ENCODE results near the gene PIGU.
"Not testable (repeated sequence)": the region's sequence is repeated elsewhere in the genome, so short reads cannot be mapped to it uniquely, and the experiment has no call there.

The PIGU gene

DNA sequence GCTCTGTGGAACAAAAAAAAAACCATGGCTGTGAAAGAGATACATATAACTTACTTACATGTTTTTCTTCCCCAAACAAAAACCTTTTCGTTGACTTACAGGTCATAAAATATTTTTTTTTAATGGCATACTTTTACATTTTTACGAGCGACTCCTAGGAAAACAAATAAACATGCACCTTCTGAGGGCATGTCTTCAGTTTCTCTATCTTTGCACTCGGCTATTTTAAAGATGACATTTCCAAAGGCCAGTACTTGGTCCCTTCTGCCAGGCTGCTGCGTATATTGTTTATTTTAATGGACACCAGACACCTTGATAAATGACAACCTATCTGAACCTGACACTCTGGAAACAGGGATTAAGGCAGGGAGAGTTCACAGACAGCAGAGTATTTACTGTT is 49.4 kb downstream of the PIGU start:
- Histone ChIP-seq H3K36me3 (ENCODE audit: control insufficient read depth in 1 of 2, insufficient read depth in 2 of 2, low read length in 2 of 2) (peaks cover 0 to 4% of the 10 kb centered on the region in 2 donors), H3K4me3 (ENCODE audit: low read depth in 1 of 2, low read length in 2 of 2) (no peak overlapping the region), H3K27ac (ENCODE audit: low read depth, low read length) (no peak overlapping the region), H3K27me3 (ENCODE audit: control insufficient read depth in 1 of 2, insufficient read depth in 2 of 2, low read length in 2 of 2) (no peaks in the 10 kb centered on the region), H3K9me3 (ENCODE audit: control insufficient read depth in 1 of 2, low read length in 2 of 2) (no peaks in the 10 kb centered on the region), H3K9ac (ENCODE audit: low read depth in 1 of 2, low read length in 2 of 2) (no peak overlapping the region), H3K4me1 (ENCODE audit: control insufficient read depth in 1 of 2, insufficient read depth in 2 of 2, low read length in 2 of 2) (peaks cover under 1 to 8% of the 10 kb centered on the region in 2 donors)

DNA sequence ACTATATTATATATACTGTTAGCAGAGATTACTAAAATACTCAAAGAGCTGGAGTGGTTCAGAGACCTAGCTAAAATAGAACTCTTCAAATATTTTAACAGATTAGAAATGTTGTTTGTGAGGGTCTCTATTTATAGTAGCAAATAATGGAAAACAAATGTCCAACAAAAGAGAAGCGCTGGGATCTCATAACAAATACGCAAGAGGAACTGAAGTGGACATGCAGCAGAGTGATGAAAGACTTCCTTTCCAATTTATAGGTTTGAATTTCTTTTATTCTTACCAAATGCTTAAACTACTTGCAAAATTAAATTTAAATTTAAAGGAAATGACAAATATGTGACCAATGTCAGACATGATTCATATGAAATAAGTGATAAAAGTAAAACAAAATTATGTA is 49.9 kb downstream of the PIGU start:
- peaks cover 0 to 4% of the 10 kb centered on the region in 2 donors for H3K36me3 ChIP-seq (ENCODE audit: control insufficient read depth in 1 of 2, insufficient read depth in 2 of 2, low read length in 2 of 2)
- H3K9me3 ChIP-seq (ENCODE audit: control insufficient read depth in 1 of 2, low read length in 2 of 2) = no peaks in the 10 kb centered on the region
- H3K4me3 ChIP-seq (ENCODE audit: low read depth in 1 of 2, low read length in 2 of 2) = no peak overlapping the region
- H3K4me1 ChIP-seq (ENCODE audit: control insufficient read depth in 1 of 2, insufficient read depth in 2 of 2, low read length in 2 of 2) = peaks cover 1 to 8% of the 10 kb centered on the region in 2 donors
- H3K27ac ChIP-seq (ENCODE audit: low read depth, low read length) = no peak overlapping the region
- no peak overlapping the region for H3K9ac ChIP-seq (ENCODE audit: low read depth in 1 of 2, low read length in 2 of 2)
- no peaks in the 10 kb centered on the region for H3K27me3 ChIP-seq (ENCODE audit: control insufficient read depth in 1 of 2, insufficient read depth in 2 of 2, low read length in 2 of 2)

DNA sequence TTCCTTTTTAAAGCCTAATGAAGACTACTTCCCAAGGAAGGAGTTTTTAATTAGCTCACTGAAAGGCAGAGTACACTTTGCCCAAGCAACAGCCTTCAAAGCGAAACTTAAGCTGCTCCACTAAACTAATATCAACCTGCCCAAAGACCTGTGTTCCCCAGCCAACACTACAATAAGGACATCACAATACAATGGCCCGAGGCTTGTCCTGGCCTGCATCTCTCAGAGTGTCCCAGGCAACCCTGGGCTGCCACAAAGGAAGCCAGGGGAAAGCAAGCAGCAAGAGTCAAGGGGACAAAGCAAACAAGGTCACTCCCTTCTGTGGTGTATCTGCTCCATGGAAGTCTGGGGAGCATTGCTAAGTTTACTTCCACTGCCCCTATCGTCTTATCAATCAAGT is 52.3 kb downstream of the PIGU start:
- H3K36me3 ChIP-seq (ENCODE audit: control insufficient read depth in 1 of 2, insufficient read depth in 2 of 2, low read length in 2 of 2) = peaks cover 0 to 8% of the 10 kb centered on the region in 2 donors
- H3K9me3 ChIP-seq (ENCODE audit: control insufficient read depth in 1 of 2, low read length in 2 of 2) = no peaks in the 10 kb centered on the region
- no peak overlapping the region for H3K9ac ChIP-seq (ENCODE audit: low read depth in 1 of 2, low read length in 2 of 2)
- no peaks in the 10 kb centered on the region for H3K27me3 ChIP-seq (ENCODE audit: control insufficient read depth in 1 of 2, insufficient read depth in 2 of 2, low read length in 2 of 2)
- H3K4me1 ChIP-seq (ENCODE audit: control insufficient read depth in 1 of 2, insufficient read depth in 2 of 2, low read length in 2 of 2) = peaks cover 4 to 8% of the 10 kb centered on the region in 2 donors
- H3K27ac ChIP-seq (ENCODE audit: low read depth, low read length) = no peak overlapping the region
- H3K4me3 ChIP-seq (ENCODE audit: low read depth in 1 of 2, low read length in 2 of 2) = no peak overlapping the region

DNA sequence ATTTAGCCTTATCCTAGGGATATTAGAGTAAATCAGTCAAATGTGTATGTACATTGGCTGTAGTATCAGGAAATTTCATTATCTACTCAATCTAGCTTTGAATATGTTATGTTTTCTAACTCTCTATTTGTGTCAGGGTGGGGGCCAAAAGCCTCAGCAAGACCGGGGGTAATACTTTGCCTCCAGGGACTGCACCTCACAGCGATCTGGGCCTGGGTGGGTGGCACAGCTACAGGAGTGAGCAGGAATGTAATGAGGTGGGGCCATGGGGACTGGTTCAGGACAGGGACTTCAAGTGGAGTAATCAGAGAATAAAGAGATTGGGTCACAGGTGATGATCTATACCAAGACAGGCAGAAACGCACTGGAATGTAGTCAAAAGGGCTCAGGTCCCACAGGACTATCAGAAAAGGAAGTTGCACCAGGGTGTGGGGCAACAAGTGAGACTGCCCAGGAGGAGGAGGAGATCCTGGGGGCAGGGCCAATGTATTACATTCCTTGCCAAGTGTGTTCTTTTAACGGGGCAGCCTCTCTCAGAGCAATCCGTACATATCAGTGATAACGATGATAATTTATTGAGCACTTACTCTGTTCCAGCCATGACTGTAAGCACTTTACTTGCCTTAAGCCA is 54.0 kb downstream of the PIGU start:
- Histone ChIP-seq H3K36me3 (ENCODE audit: control insufficient read depth in 1 of 2, insufficient read depth in 2 of 2, low read length in 2 of 2) (peaks cover 0 to 3% of the 10 kb centered on the region in 2 donors), H3K27ac (ENCODE audit: low read depth, low read length) (no peak overlapping the region), H3K9ac (ENCODE audit: low read depth in 1 of 2, low read length in 2 of 2) (no peak overlapping the region), H3K9me3 (ENCODE audit: control insufficient read depth in 1 of 2, low read length in 2 of 2) (no peaks in the 10 kb centered on the region), H3K4me1 (ENCODE audit: control insufficient read depth in 1 of 2, insufficient read depth in 2 of 2, low read length in 2 of 2) (peaks cover 4 to 8% of the 10 kb centered on the region in 2 donors), H3K27me3 (ENCODE audit: control insufficient read depth in 1 of 2, insufficient read depth in 2 of 2, low read length in 2 of 2) (no peaks in the 10 kb centered on the region), H3K4me3 (ENCODE audit: low read depth in 1 of 2, low read length in 2 of 2) (no peak overlapping the region)

DNA sequence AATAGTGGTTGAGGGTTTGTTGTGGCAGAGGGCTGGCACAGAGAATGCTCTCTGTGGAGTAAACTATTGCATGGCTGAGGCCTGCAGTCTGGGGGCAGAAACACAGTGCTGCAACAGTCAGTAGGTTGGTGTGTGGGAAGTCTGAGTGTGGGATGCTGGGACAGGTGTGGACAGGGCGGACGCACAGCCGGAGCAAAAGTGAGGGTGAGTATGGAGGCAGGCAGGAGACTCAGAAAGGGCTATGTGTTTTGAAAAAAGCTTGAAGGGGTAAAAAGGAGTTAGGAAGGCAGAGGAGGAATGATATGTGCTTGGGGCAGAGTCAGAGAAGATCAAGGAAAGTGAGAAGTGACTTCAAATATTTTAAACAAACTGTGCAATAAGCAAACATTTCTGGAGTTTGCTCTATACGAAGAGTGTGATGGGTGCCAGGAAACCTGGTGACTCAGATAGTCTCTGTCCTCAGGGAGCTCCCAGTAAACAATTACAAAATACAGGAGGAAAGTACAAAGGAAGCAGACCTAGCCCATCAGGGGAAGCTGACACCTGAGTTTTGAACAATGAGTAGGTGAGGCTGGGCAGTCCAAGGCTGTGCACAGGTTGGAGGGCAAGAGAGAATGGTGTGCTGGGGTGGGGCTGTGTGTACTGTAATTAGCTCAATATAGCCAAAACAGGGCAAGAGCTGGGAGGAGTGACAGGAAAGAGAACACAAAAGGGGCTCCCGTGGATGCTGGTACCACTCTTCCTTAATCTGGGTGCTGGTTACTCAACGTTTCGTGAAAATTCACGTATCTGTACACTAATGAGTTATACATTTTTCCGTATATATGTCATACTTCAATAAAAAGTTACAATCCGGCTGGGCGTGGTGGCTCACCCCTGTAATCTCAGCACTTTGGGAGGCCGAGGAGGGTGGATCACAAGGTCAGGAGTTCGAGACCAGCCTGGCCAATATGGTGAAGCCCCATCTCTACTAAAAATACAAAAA is 55.2 kb downstream of the PIGU start:
- H3K9me3 ChIP-seq (ENCODE audit: control insufficient read depth in 1 of 2, low read length in 2 of 2) = no peaks in the 10 kb centered on the region
- H3K27me3 ChIP-seq (ENCODE audit: control insufficient read depth in 1 of 2, insufficient read depth in 2 of 2, low read length in 2 of 2) = no peaks in the 10 kb centered on the region
- H3K36me3 ChIP-seq (ENCODE audit: control insufficient read depth in 1 of 2, insufficient read depth in 2 of 2, low read length in 2 of 2) = peaks cover 0 to 3% of the 10 kb centered on the region in 2 donors
- no peak overlapping the region for H3K27ac ChIP-seq (ENCODE audit: low read depth, low read length)
- peaks cover 4 to 8% of the 10 kb centered on the region in 2 donors for H3K4me1 ChIP-seq (ENCODE audit: control insufficient read depth in 1 of 2, insufficient read depth in 2 of 2, low read length in 2 of 2)
- H3K9ac ChIP-seq (ENCODE audit: low read depth in 1 of 2, low read length in 2 of 2) = no peak overlapping the region
- H3K4me3 ChIP-seq (ENCODE audit: low read depth in 1 of 2, low read length in 2 of 2) = no peak overlapping the region

DNA sequence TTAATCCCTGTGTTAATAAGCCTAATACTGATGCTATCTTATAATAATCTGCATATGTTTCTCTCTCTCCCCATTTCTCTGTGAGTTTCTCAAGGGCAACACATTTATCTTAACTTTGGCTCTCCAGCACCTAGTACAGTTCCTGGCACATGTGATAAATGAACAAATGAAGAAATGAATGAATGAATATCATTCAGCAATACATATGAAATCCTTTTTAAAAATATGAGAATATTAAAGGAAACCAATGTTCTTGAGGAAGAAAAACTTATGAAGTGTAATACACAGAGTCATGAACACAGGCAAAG is 55.9 kb downstream of the PIGU start:
- Histone ChIP-seq H3K27ac (ENCODE audit: low read depth, low read length) (no peak overlapping the region), H3K36me3 (ENCODE audit: control insufficient read depth in 1 of 2, insufficient read depth in 2 of 2, low read length in 2 of 2) (peaks cover 0 to 3% of the 10 kb centered on the region in 2 donors)

DNA sequence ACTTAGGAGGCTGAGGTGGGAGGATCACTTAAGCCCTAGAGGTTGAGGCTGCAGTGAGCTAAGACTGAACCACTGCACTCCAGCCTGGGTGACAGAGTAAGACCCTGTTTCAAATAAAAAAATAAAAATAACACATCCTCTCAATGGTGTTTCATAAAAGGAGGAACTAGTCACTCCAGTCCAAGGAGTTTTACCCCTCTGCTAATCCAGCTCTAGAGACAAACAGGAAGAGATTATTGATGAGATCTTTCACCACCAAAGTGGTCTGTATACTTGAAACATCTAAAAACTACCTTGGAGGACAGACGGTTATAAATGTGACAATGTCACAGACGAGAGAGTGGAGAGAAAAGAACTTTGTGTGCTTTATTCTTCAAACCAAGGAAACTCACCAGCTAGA is 58.2 kb downstream of the PIGU start:
- no peaks in the 10 kb centered on the region for H3K27me3 ChIP-seq (ENCODE audit: control insufficient read depth in 1 of 2, insufficient read depth in 2 of 2, low read length in 2 of 2)
- no peaks in the 10 kb centered on the region for H3K9me3 ChIP-seq (ENCODE audit: control insufficient read depth in 1 of 2, low read length in 2 of 2)
- no peak overlapping the region for H3K4me3 ChIP-seq (ENCODE audit: low read depth in 1 of 2, low read length in 2 of 2)
- H3K27ac ChIP-seq (ENCODE audit: low read depth, low read length) = no peak overlapping the region
- H3K9ac ChIP-seq (ENCODE audit: low read depth in 1 of 2, low read length in 2 of 2) = no peak overlapping the region
- H3K36me3 ChIP-seq (ENCODE audit: control insufficient read depth in 1 of 2, insufficient read depth in 2 of 2, low read length in 2 of 2) = peaks cover 0 to 8% of the 10 kb centered on the region in 2 donors
- peaks cover 0 to 4% of the 10 kb centered on the region in 2 donors for H3K4me1 ChIP-seq (ENCODE audit: control insufficient read depth in 1 of 2, insufficient read depth in 2 of 2, low read length in 2 of 2)

More for the DNA sequence above, 55.9 kb downstream of the PIGU start:
- Histone ChIP-seq H3K9ac (ENCODE audit: low read depth in 1 of 2, low read length in 2 of 2) (no peak overlapping the region), H3K9me3 (ENCODE audit: control insufficient read depth in 1 of 2, low read length in 2 of 2) (no peaks in the 10 kb centered on the region), H3K4me1 (ENCODE audit: control insufficient read depth in 1 of 2, insufficient read depth in 2 of 2, low read length in 2 of 2) (peaks cover 4 to 8% of the 10 kb centered on the region in 2 donors), H3K27me3 (ENCODE audit: control insufficient read depth in 1 of 2, insufficient read depth in 2 of 2, low read length in 2 of 2) (no peaks in the 10 kb centered on the region), H3K4me3 (ENCODE audit: low read depth in 1 of 2, low read length in 2 of 2) (no peak overlapping the region)

DNA sequence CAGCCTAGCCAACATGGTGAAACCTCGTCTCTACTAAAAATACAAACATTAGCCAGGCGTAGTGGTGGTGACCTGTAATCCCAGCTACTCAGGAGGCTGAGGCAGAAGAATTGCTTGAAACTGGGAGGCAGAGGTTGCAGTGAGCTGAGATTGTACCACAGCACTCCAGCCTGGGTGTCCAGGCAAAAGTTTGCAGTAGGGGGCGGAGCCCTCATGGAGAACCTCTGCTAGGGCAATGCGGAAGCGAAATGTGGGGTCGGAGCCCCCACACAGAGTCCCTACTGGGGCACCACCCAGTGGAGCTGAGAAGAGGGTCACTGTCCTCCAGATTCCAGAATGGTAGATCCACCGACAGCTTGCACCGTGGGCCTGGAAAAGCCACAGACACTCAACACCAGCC is 60.0 kb downstream of the PIGU start:
- H3K9ac ChIP-seq (ENCODE audit: low read depth in 1 of 2, low read length in 2 of 2); H3K27me3 ChIP-seq (ENCODE audit: control insufficient read depth in 1 of 2, insufficient read depth in 2 of 2, low read length in 2 of 2); H3K9me3 ChIP-seq (ENCODE audit: control insufficient read depth in 1 of 2, low read length in 2 of 2); H3K4me3 ChIP-seq (ENCODE audit: low read depth in 1 of 2, low read length in 2 of 2); H3K27ac ChIP-seq (ENCODE audit: low read depth, low read length); H3K4me1 ChIP-seq (ENCODE audit: control insufficient read depth in 1 of 2, insufficient read depth in 2 of 2, low read length in 2 of 2): not testable (repeated sequence)
- H3K36me3 ChIP-seq (ENCODE audit: control insufficient read depth in 1 of 2, insufficient read depth in 2 of 2, low read length in 2 of 2) = peaks cover 0 to 11% of the 10 kb centered on the region in 2 donors

DNA sequence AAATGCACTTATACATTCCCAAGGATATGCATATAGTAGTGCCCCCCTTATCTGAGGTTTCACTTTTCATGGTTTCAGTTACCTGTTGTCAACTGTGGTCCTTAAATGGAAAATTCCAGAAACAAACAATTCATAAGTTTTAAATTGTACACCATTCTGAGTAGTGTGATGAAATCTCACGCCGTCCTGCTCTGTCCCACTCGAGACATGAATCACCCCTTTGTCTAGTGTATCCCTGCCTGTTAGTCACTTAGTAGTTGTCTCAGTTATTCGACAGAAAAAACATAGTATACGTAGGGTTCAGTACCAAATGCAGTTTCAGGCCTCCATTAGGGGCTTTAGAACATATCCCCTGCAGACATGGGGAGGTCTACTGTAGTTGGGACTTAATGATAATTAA is 61.4 kb downstream of the PIGU start:
- Histone ChIP-seq H3K27me3 (ENCODE audit: control insufficient read depth in 1 of 2, insufficient read depth in 2 of 2, low read length in 2 of 2) (no peaks in the 10 kb centered on the region), H3K36me3 (ENCODE audit: control insufficient read depth in 1 of 2, insufficient read depth in 2 of 2, low read length in 2 of 2) (peaks cover 0 to 8% of the 10 kb centered on the region in 2 donors), H3K4me1 (ENCODE audit: control insufficient read depth in 1 of 2, insufficient read depth in 2 of 2, low read length in 2 of 2) (no peaks in the 10 kb centered on the region), H3K9me3 (ENCODE audit: control insufficient read depth in 1 of 2, low read length in 2 of 2) (no peaks in the 10 kb centered on the region), H3K4me3 (ENCODE audit: low read depth in 1 of 2, low read length in 2 of 2) (no peak overlapping the region), H3K9ac (ENCODE audit: low read depth in 1 of 2, low read length in 2 of 2) (no peak overlapping the region), H3K27ac (ENCODE audit: low read depth, low read length) (no peak overlapping the region)

DNA sequence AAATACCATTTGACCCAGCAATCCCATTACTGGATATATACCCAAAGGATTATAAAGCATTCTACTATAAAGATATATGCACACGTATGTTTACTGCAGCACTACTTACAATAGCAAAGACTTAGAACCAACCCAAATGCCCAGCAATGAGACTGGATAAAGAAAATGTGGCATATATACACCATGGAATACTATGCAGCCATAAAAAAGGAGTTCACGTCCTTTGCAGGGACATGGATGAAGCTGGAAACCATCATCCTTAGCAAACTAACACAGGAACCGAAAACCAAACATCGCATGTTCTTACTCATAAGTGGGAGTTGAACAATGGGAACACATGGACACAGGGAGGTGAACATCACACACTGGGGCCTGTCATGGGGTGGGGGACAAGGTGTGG is 64.9 kb downstream of the PIGU start:
- H3K27ac ChIP-seq (ENCODE audit: low read depth, low read length); H3K4me1 ChIP-seq (ENCODE audit: control insufficient read depth in 1 of 2, insufficient read depth in 2 of 2, low read length in 2 of 2); H3K4me3 ChIP-seq (ENCODE audit: low read depth in 1 of 2, low read length in 2 of 2); H3K9me3 ChIP-seq (ENCODE audit: control insufficient read depth in 1 of 2, low read length in 2 of 2); H3K27me3 ChIP-seq (ENCODE audit: control insufficient read depth in 1 of 2, insufficient read depth in 2 of 2, low read length in 2 of 2); H3K9ac ChIP-seq (ENCODE audit: low read depth in 1 of 2, low read length in 2 of 2): not testable (repeated sequence)
- peaks cover 0 to 13% of the 10 kb centered on the region in 2 donors for H3K36me3 ChIP-seq (ENCODE audit: control insufficient read depth in 1 of 2, insufficient read depth in 2 of 2, low read length in 2 of 2)
